Urothelium cell line (cell line): Measurements from ENCODE around the gene AMFR.
A peak's percentile ranks its signal among the peaks of the same experiment; 100 is the strongest.

Experiments
- DNase-seq: peaks from one replicate; pipeline ENCODE4 v3.0.0; 2011; ENCODE audit warnings: low spot score, mixed read lengths
- FAIRE-seq: peaks from 2 replicates; lab custom pipeline; 2011; peaks lifted over from hg19 to GRCh38; lab: Jason Lieb, UNC

AMFR gene

DNA sequence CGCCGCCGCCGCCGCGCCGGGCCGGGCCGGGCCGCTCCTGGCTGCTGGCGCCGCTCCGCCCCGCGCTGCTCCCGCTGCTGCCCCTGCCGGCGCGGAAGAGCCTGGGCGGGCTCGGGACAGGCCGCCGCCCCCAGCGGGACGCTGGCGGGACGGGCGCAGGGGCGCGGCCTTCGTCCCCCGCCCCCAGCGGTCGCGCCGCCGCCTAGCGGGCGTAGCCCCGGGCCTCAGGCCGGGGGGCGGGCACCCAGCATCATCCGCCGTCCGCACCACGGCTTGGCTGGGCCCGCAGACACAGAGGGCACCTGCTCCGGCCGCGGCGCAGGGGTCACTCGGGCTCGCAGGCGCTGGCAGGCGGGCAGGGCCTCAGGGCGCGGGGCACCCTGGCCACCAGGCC, at the start of gene AMFR:
Gene AMFR, minus strand, starts transcription at position 107 of the 394 bp plus-strand sequence. CDS start 218 bp downstream, outside the sequence.
- FAIRE-seq (peak; percentile 56), DNase-seq (peak; percentile 95)

DNA sequence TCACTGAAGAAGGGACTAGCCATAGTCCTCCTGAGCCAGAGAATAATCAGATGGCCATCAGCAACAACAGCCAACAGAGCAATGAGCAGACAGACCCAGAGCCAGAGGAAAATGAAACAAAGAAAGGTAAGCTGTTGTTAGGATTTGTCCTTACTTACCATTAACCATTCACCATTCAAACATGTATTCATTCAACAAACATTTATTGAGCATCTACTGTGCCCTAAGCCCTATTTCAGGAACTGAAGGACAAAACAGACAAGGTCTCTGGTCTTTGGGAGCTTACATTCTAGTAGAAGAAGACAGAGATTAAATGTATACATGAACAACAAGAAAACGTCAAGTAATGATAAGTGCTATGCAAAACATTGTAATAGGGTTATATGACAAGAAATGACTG, 45.3 kb upstream of the AMFR start:
- DNase-seq = no peak
- no peak for FAIRE-seq

DNA sequence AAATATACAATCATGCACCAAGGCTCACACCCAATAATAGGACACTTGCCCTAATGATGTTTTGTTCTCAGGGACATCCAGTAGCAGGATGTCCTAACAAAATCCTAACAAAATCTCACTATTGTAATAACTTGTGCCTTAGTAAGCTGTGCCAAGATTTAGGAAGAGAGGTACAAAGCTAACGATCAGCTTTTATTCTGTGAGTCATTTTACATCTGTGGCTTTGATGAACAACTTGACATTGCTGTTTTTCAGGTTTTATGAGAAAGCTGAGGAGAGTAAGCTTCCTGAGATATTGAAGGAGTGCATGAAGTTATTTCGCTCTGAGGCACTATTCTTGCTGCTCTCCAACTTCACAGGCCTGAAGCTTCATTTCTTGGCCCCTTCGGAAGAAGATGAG, 44.9 kb upstream of the AMFR start:
- FAIRE-seq = no peak

DNA sequence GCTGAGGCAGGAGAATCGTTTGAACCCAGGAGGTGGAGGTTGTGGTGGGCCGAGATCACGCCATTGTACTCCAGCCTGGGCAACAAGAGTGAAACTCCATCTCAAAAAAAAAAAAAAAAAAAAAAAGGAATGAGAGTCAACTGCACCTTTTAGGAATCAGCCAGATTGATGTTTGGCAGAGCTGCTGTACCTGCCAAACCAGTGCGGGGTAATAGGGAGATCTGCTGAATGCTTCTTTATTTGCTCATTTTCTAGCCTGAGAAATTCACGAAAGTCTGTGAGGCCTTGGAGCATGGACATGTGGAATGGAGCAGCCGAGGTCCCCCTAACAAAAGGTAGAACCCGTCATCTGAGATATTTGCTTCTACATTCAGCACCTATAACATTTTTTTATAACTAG, 44.4 kb upstream of the AMFR start:
- FAIRE-seq (no peak), DNase-seq (no peak)

More for the DNA sequence above, 44.9 kb upstream of the AMFR start:
- no peak for DNase-seq

DNA sequence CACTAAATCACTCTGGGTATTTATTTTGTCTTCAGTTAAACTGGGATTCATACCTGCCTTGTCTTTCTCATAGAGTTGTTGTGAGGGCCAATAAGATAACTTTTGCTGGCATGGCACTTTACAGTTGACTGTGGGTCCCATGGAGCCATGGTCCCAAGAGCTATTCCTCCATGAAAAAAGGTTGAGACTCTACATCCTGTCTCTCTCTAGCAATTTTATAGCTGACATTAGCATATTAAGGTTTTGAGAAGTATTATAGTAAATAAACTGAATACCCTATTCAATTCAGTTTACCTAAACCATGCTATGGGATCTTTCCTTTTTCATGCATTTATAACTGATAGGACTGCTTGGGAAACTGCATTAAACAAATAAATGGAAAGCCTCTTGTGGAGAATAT, 43.5 kb upstream of the AMFR start:
- FAIRE-seq (no peak), DNase-seq (no peak)

DNA sequence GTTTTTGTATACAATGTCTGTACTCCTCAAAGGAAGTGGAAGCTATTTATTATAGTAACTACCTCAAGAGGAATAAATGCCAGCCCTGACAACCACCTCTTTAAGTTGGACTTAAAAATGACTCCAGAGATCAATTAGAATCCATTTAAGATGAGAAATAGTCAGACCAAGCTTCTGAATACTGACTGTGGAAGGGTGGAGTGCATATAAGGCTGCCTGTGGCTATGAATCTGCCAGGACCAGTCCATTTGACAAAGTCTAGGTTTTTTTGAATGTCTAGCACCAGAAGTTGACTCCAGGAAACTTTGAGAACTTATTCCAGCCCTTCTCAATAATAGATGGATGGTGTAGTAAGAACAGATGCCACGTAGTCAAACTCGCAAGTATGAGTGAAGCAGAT, 41.0 kb upstream of the AMFR start:
- DNase-seq (no peak), FAIRE-seq (no peak)

DNA sequence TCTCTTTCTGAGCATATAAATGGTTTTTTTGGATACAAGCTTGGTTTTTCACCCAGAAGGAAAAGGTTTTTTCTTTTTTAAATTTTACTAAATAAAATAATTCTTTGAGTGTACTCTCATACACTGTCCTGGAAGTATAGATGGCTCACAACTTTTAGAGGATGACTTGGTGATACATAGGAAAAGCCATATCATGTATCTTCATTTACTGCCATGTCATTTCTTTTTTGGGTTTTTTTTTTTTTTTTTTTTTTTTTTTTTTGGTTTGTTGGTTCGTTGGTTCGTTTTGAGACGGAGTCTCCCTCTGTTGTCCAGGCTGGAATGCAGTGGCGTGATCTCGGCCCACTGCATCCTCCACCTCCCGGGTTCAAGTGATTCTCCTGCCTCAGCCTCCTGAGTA, 37.8 kb upstream of the AMFR start:
- FAIRE-seq = no peak

DNA sequence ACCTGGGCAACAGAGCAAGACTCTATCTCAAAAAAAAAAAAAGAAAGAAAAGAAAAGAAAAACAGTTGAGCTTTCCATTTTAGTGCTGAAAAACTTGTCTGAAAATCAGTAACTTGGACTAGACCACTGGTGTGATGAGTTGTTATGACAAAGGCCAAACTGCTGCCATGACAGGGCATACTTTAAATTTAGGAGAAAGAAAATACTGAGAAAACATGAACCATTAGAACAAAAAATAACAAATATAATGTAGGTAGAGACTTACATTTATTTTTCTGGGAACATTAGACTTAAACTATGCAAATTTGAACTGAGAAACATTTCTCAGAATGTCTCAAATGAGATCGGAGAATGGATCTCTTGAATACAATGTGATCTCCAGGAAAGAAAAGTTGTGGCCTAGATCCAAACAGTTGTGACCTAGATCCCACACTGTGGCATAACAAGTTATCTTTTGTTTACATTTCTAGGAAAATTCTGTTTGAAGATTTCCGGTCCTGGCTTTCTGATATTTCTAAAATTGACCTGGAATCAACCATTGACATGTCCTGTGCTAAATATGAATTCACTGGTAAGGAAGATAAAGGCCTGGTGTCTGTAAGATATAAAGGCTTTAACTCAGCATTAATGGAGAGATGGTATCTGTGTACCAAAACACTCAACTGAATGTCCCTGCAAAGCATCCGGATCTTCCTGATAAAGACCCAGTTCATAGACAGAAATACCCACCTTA, 36.9 kb upstream of the AMFR start:
- FAIRE-seq (no peak), DNase-seq (no peak)

More for the DNA sequence above, 37.8 kb upstream of the AMFR start:
- no peak for DNase-seq

DNA sequence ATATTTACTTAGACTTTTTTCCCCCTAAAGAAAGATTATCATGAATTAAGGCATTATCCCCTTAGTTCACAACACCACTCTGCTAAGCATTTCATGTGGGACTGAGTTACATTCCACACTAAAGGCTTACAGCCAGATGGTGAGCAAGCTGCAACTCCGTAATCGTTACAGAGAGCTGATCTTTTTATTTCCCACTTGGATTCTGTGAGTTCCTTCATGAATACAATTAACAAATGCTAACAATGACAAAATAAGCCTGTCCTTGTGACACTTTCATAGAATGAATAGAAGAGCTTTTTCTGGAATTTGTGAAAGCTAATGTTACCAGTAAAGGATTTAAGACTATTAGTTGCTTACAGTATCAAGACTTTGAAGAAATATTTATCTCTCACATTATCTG, 34.8 kb upstream of the AMFR start:
- DNase-seq (no peak), FAIRE-seq (no peak)

DNA sequence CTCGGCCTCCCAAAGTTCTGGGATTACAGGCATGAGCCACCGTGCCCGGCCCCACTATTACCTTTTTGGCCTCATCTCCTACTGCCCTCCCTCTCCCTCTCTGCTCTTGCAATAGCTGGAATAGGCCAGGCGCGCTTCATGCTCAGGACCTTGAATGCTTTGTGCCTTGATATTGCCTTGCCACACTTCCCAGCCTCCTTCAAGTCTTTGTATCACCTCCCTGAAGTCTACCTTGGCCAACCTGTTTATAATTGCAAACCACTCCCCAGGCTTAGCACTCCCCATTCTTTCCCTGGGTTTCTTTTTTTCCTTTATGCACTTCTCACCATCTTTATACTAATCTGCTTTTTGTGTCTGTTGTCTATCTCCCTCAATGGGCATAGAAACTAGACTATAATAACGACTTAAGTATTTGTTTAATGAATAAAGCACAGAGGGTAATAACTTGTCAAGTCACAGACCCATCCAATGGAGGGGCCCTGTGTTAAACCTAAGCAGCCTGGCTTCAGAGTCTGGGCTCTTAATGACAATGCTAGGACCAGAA, 32.7 kb upstream of the AMFR start:
- no peak for FAIRE-seq

DNA sequence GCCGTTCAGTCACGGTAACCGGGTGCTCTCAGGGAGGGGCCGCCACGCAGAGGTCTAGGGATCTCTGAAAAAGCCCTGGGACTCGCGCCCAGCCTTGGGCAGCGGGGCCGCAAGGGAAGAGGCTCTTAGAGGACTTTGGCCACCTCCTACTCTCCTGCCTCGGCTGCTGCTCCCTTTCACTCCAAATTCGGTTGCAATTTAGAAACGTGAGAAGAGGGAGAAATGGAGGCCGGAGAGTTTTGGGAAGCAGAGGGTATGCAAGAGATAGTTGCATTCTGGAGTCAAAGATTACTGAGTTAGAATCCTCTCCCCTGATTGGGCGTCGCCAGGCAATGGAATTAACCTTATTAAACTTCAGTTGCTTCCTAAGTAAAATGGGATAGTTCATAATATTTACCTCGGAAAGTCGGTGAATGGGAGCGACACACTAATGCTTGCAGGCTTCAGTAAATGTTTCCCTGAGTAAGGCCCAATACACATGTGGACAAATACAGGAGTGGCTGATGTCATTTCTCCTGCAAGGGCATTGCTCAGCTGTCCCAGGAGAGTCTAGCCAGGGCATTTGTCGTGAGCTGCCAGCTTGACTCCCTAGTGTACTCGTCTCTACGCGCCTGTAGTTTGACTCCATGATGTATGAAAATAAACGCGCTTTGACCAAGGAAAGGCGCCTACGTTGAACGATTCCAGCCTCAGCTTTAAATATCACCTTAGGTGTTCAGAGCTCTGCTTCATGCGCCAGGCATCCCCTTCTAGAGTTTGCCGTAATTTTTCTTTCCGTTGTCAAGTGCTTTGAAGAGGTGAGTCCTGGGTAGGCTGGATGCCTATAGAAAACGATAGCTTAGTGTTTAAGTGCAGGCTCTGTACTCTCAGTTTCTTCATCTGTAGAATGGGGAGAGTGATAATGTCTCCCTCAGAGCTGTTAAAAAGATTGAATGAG, 26.7 kb upstream of the AMFR start:
- DNase-seq = peak; percentile 7
- no peak for FAIRE-seq

More for the DNA sequence above, 32.7 kb upstream of the AMFR start:
- no peak for DNase-seq

DNA sequence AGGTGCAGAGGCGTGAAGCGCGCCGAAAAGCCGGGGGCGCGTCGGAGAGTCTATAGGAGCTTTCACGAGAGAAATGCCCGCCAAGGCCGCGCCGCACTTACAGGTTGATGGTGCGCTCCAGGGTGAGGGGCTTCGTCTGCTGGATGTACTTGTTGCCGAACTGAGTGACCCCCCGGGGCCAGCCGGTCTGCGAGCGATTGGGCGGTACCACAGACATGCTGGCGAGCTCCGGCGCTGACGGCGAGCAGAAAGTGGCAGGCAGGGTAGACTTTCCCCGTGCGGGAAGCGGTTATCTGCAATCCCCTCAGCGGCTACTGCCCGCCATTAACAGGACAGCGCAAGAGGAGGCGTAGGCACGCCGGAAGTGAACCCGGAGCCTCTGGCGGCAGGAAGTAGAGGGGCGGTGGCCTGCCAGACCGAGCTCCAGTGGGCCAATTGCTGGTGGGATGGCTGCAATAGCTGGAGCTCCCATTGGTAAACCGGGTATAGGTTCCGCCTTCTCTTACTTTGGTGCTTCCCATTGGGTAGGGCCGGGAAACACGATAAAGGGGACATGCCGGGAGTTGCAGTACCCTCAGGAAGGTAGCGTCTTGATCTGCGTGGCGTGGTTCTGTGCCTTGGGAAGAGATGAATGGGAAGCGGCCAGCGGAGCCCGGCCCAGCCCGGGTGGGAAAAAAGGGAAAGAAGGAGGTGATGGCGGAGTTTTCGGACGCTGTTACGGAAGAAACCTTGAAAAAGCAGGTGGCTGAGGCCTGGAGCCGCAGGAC, 25.8 kb upstream of the AMFR start, which contains the start of the genes NUDT21 and OGFOD1:
Gene NUDT21, minus strand, starts transcription at position 347 of the 767 bp plus-strand sequence. Its CDS starts 130 bp downstream, at position 217.
Gene OGFOD1, plus strand, starts transcription at position 569 of the 767 bp plus-strand sequence. Its CDS starts 59 bp downstream, at position 628.
- DNase-seq = peak; percentile 100
- FAIRE-seq = peak; percentile 85

DNA sequence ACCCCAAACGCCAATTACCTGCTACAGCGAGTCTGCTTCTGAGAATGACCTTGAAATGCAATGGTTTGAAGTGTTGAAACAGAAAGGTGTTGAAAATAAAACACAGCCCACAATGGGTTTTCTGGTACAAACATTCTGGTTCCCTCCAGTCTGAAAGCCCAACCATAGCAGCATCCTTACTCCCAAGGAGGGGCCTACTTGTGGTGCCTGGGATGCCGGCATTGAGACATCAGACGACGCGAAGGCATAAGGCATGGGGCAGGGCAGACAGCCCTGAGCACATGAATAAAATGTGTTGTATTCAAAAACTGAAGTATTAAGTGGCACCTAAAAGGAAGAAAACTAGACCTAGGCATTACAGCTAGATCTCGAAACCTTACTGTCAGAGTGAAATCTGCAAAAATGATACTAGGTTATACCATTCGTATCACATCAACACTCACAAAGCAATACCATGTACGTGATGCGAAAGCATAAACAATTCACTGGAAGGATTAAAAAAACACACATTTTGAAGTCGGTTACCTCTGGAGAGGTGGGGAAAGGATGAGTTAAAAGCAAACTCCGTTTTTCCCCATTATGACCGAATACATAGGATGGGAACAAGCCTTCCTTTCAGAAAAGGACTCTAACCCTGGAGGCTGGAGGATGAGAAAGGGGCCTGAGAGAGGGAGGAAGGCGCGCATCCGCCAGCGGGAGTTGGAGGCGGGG, 25.1 kb upstream of the AMFR start:
- DNase-seq = peak; percentile 8
- no peak for FAIRE-seq

DNA sequence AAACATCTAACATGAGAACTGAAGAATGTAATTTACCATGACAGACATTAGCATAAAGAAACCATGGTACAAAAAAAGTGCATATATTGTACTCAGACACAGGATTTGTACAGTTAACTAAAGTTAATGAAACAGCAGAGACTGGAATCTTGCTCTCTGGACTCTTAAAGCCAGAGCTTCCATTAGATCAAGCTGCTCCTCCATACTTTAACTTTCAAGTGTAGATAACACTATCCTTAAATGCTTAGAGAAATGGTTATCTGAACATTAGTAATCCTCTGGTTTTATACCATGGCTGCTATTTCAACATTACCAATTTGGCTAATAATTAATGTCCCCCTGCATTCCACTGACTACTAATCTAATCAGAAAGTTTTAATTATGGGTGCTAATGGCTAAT, 22.7 kb upstream of the AMFR start:
- FAIRE-seq (no peak), DNase-seq (no peak)

DNA sequence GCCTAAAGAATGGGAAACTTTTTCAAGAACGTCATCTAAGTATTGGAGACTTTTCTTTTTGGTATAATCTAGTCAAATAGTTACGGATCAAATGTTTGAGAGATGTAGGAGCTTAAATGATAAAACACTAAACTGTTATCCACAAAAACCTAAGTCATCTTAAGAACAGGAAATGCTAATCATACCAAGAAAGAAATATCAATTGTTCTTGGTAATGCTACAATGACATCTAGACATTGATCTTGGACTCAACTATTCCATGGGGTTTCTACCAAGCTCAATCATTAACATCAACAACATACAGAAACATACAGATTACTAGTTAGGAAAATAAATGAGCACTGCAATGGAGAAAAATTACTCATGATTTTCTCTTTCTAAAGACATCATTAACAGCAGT, 21.9 kb upstream of the AMFR start:
- no peak for FAIRE-seq
- no peak for DNase-seq

DNA sequence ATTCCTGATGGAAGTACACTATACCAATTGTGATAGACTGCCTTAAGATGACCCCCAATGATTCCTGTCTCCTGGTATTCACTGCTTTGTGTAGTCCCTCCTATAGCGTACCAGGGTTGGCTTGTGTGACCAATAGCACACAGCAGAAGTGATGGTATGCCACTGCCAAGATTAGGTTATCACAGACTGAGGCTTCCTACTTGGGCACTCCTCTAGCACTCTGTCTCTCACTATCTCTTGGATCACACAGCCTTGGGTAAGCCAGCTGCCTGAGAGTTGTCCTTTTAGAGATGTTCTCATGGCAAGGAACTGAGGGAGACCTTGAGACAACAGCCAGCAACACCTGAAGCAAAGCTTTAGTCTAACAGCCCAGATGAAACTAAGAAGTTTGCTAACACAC, 12.7 kb upstream of the AMFR start:
- FAIRE-seq = no peak

DNA sequence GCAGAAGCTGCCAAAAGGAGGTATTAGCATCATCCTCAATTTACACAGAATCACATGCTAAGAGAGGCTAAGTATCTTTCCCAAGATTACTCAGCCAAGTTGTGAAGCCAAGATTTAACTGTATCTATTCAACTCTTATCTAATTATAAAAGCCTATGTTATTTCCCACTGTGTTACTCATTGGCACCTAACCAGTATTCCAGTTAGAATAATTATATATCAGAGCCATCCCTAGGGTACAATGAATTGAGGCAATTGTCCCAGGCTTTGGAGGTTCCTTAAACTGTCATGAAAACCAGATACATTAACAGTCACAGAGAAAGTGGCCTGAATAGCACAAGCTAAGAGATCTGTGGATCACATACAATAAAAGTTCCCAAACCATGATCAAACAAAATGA, 10.9 kb upstream of the AMFR start:
- DNase-seq (no peak), FAIRE-seq (no peak)

More for the DNA sequence above, 12.7 kb upstream of the AMFR start:
- DNase-seq = no peak

DNA sequence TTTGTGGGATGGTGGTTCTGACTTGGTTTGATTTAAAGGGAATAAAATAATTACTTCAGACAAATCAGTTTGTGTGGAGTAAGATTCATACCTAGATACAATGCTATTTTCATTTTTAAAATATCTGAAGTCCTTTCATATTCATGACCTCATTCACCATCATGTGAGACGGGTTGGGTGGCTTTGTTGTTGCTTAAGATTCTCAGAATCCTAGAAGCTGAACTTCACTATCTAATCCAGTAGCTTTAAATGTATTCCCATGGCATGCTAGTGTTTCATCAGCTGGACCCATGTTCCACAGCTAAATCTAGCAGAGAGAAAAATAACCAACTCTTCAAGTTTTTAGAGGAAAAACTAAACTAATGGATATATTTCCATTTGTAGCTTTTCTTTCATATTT, 2.7 kb upstream of the AMFR start:
- no peak for DNase-seq
- FAIRE-seq = no peak

DNA sequence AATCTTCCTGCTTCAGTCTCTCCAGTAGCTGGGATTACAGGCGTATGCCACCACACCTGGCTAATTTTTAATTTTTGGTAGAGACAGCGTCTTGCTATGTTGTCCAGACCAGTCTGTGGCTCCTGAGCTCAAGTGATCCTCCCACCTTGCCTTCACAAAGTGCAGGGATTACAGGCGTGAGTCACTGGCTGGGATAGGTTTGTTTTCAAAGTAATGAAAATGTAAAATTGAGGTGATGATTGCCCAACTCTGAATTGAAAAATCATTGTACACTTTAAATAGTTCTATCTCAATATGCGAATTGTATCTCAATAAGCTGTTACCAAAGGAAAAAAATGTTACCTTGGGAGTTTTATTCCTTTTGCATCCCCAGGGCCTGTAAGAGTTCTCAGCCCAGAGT, 1.2 kb upstream of the AMFR start:
- DNase-seq = no peak
- no peak for FAIRE-seq
